GM12878 (cell line): Measurements from ENCODE around the gene PIM2. TPM values are rescaled to one million over a fixed set of nuclear protein-coding genes. Genes with fewer than 3 reads are reported as not detected.

Experiments used
- ASH2L ChIP-seq: fragments of 300-600, 200-600 bp; sonication (generic); IDR thresholded peaks from 2 replicates; pipeline ENCODE4 v1.6.1; 2017; ENCODE audit warnings: low read depth, mild to moderate bottlenecking, borderline replicate concordance
- ATF7 ChIP-seq: fragments of 450-650 bp; IDR thresholded peaks from 2 replicates; pipeline ENCODE4 v1.6.1; 2016; ENCODE audit warnings: low read depth, mild to moderate bottlenecking
- CBX5 ChIP-seq: sonication (generic); IDR thresholded peaks from 2 replicates; pipeline ENCODE4 v1.6.1; 2016; ENCODE audit warnings: low read depth, moderate library complexity, mild to moderate bottlenecking, inconsistent platforms
- CEBPZ ChIP-seq: fragments of 150-350 bp; IDR thresholded peaks from 2 replicates; pipeline ENCODE4 v1.6.1; 2016; ENCODE audit warnings: low read depth, low read length
- CHD2 ChIP-seq: IDR thresholded peaks from 2 replicates; pipeline ENCODE4 v1.6.1; 2011; ENCODE audit warnings: low read depth, low read length, improper control_type of control experiment, borderline replicate concordance
- CREB1 ChIP-seq: IDR thresholded peaks from 2 replicates; pipeline ENCODE4 v1.6.1; 2012; ENCODE audit warnings: low read depth, mild to moderate bottlenecking, inconsistent platforms
- FOXK2 ChIP-seq: fragments of 450-650 bp; IDR thresholded peaks from 2 replicates; pipeline ENCODE4 v1.6.1; 2017; ENCODE audit warnings: mild to moderate bottlenecking, moderate library complexity
- IKZF2 ChIP-seq, 2 experiments: fragments of 450-650 bp; IDR thresholded peaks; 2 replicates each; pipeline ENCODE4 v1.6.1; 2017; ENCODE audit warnings: mild to moderate bottlenecking in 2 of 2, moderate library complexity in 2 of 2
- KDM1A ChIP-seq: fragments of 200-600 bp; sonication (generic); IDR thresholded peaks from 2 replicates; pipeline ENCODE4 v1.6.1; 2016; ENCODE audit warnings: borderline replicate concordance
- RELA ChIP-seq: fragments of 450-650 bp; IDR thresholded peaks from 2 replicates; pipeline ENCODE4 v1.8.0; 2014; ENCODE audit warnings: borderline replicate concordance; ENCODE audit not compliant: partially characterized antibody
- ZNF24 ChIP-seq: fragments of 450-650 bp; IDR thresholded peaks from 2 replicates; pipeline ENCODE4 v1.6.1; 2017; ENCODE audit warnings: antibody characterized with exemption, mild to moderate bottlenecking
- ZNF592 ChIP-seq: fragments of 450-650 bp; IDR thresholded peaks from 2 replicates; pipeline ENCODE4 v1.6.1; 2017; ENCODE audit warnings: mild to moderate bottlenecking, moderate library complexity
- polyA plus RNA-seq, 11 experiments: library from polyadenylated mRNA; depleted of rRNA in 4 of 11; unstranded in 6 of 11; stranded (reverse) in 5 of 11; fragments of >200 nt; fragmentation: Nextera tagmentation in 4 of 11; fragmentation: Illumina TruSeq in 1 of 11; extraction: Ambion mirVana in 4 of 11; extraction: Trizol in 1 of 11; gene quantifications; 1 replicate in 1 of 11; 2 replicates in 10 of 11; pipeline versions ENCODE4 v1.2.1 to v1.2.3, GENCODE V29; 2011 to 2016; ENCODE audit warnings: inconsistent platforms in 2 of 11, missing spikeins in 2 of 11, low read depth in 1 of 11
- total RNA-seq, 4 experiments: library from RNA; depleted of rRNA in 3 of 4; stranded (reverse); fragments of >200 nt in 3 of 4; fragmentation: Illumina TruSeq in 1 of 4; extraction: Trizol in 1 of 4; gene quantifications; 2 replicates each; pipeline versions ENCODE4 v1.2.1 to v1.2.3, GENCODE V29; 2013 to 2021
- TF ChIP-seq, protein P1 (sequence below): IDR thresholded peaks from 2 replicates; pipeline ENCODE4 v1.6.1; 2012; ENCODE audit warnings: improper control_type of control experiment, low read depth, low read length; ENCODE audit not compliant: insufficient replicate concordance
- TF ChIP-seq, protein P2 (sequence below): IDR thresholded peaks from 2 replicates; pipeline ENCODE4 v1.6.1; 2011; ENCODE audit warnings: low read depth, low read length, improper control_type of control experiment, borderline replicate concordance

Gene PIM2
- total and polyA plus RNA-seq, 10 of the 15 experiments (the other 5 are each of a cell fraction or from before 2014, with no cell fraction given) = 19.2 to 96.8 (median 32.3) TPM

DNA sequence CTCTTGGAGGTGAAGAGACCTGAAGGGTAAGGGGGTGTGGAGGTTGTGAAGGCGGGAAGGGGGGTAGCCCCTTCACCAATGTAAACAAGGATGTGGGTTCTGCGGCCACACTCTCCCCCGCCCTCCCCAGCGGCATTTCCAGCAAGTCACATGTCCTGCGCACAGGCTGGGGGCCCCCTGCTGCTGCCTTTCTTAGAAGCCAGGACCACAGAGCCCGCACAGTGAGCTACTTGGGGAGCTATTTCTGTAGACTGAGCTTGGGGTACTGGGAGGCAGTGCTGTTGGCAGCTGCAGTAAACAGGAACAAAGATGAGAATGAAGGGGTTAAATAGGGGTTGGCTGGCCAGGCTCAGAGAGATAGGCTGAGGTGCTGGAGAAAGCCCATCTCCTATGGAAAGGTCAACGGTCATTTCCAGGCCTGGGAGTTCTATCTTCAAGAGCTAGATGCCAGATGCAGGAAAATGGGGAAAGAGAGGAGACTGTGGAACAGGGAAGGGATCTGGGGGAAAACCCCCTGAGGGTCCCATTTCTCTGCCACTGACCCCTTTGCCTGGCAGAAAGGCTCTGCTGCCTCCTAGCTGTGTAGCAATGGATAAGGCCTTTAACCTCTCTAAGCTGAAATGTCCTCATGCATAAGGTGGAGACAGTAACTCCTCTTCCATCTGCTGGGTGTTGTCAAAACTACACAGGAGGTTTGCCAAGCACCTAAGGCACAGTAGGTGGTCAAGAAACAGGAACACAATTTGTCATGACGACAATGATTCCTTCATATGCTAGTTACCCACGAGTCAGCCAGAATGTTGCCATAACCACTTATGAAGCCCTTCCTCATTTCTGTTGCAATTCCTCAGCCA, 18.5 kb upstream of the PIM2 start (continued):
- TF ChIP-seq, protein P1, sequence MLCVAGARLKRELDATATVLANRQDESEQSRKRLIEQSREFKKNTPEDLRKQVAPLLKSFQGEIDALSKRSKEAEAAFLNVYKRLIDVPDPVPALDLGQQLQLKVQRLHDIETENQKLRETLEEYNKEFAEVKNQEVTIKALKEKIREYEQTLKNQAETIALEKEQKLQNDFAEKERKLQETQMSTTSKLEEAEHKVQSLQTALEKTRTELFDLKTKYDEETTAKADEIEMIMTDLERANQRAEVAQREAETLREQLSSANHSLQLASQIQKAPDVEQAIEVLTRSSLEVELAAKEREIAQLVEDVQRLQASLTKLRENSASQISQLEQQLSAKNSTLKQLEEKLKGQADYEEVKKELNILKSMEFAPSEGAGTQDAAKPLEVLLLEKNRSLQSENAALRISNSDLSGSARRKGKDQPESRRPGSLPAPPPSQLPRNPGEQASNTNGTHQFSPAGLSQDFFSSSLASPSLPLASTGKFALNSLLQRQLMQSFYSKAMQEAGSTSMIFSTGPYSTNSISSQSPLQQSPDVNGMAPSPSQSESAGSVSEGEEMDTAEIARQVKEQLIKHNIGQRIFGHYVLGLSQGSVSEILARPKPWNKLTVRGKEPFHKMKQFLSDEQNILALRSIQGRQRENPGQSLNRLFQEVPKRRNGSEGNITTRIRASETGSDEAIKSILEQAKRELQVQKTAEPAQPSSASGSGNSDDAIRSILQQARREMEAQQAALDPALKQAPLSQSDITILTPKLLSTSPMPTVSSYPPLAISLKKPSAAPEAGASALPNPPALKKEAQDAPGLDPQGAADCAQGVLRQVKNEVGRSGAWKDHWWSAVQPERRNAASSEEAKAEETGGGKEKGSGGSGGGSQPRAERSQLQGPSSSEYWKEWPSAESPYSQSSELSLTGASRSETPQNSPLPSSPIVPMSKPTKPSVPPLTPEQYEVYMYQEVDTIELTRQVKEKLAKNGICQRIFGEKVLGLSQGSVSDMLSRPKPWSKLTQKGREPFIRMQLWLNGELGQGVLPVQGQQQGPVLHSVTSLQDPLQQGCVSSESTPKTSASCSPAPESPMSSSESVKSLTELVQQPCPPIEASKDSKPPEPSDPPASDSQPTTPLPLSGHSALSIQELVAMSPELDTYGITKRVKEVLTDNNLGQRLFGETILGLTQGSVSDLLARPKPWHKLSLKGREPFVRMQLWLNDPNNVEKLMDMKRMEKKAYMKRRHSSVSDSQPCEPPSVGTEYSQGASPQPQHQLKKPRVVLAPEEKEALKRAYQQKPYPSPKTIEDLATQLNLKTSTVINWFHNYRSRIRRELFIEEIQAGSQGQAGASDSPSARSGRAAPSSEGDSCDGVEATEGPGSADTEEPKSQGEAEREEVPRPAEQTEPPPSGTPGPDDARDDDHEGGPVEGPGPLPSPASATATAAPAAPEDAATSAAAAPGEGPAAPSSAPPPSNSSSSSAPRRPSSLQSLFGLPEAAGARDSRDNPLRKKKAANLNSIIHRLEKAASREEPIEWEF = peak; percentile 58
- TF ChIP-seq CBX5 (0 out of 2 replicates have a peak, but pooled peaks have one; percentile 54), ZNF24 (peak; percentile 34; the same call in 1 of the 2 replicates), RELA (peak; percentile 89), CHD2 (peak; percentile 84), KDM1A (no peak), ASH2L (peak; percentile 50; the same call in 1 of the 2 replicates), ATF7 (peak; percentile 64), CREB1 (peak; percentile 65; the same call in 1 of the 2 replicates), FOXK2 (peak; percentile 93), ZNF592 (peak; percentile 21; the same call in 1 of the 2 replicates), CEBPZ (no peak), IKZF2 (IDR thresholded peaks at IDR 0.05) (peak; percentile 92 to 95)
- TF ChIP-seq, protein P2, sequence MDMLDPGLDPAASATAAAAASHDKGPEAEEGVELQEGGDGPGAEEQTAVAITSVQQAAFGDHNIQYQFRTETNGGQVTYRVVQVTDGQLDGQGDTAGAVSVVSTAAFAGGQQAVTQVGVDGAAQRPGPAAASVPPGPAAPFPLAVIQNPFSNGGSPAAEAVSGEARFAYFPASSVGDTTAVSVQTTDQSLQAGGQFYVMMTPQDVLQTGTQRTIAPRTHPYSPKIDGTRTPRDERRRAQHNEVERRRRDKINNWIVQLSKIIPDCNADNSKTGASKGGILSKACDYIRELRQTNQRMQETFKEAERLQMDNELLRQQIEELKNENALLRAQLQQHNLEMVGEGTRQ = peak; percentile 63; the same call in 1 of the 2 replicates
